Liver (tissue), 9 donors: Measurements from ENCODE around the gene MIEF2. TPM values are rescaled to one million over a fixed set of nuclear protein-coding genes. Genes with fewer than 3 reads are reported as not detected.

ENCODE experiments used
- DNase-seq: peaks from one replicate; pipeline ENCODE4 v3.0.0-alpha.2; 2017; ENCODE audit warnings: low spot score
- H3K27ac ChIP-seq, 2 donors: one replicate each; pipeline ENCODE4 v1.7.0; 2013; ENCODE audit warnings: inconsistent platforms in 2 of 2, low read length in 2 of 2, control low read depth in 1 of 2, low read depth in 1 of 2, mild to moderate bottlenecking in 1 of 2
- H3K27me3 ChIP-seq, 4 donors: one replicate each; pipeline versions ENCODE4 v1.6.1 to v1.7.0; 2013; ENCODE audit warnings: low read length in 3 of 4, inconsistent platforms in 1 of 4, mild to moderate bottlenecking in 1 of 4, moderate library complexity in 1 of 4; ENCODE audit not compliant: control insufficient read depth in 4 of 4, insufficient read depth in 4 of 4
- H3K36me3 ChIP-seq, 4 donors: one replicate each; pipeline versions ENCODE4 v1.6.1 to v1.7.0; 2013; ENCODE audit warnings: low read length in 3 of 4, mild to moderate bottlenecking in 3 of 4, low read depth in 1 of 4, moderate library complexity in 1 of 4; ENCODE audit not compliant: control insufficient read depth in 4 of 4, insufficient read depth in 3 of 4
- H3K4me1 ChIP-seq, 4 donors: one replicate each; pipeline versions ENCODE4 v1.6.1 to v1.7.0; 2013; ENCODE audit warnings: low read length in 3 of 4, mild to moderate bottlenecking in 3 of 4, moderate library complexity in 1 of 4; ENCODE audit not compliant: control insufficient read depth in 4 of 4, insufficient read depth in 4 of 4
- H3K4me3 ChIP-seq, 3 donors: one replicate each; pipeline versions ENCODE4 v1.6.1 to v1.7.0; 2013; ENCODE audit warnings: low read length in 3 of 3, control low read depth in 1 of 3, low read depth in 1 of 3, mild to moderate bottlenecking in 1 of 3
- H3K9ac ChIP-seq, 2 donors: one replicate each; pipeline ENCODE4 v1.7.0; 2013; ENCODE audit warnings: low read length in 2 of 2, mild to moderate bottlenecking in 2 of 2, moderate library complexity in 2 of 2, control low read depth in 1 of 2, low read depth in 1 of 2
- H3K9me3 ChIP-seq, 4 donors: one replicate each; pipeline versions ENCODE4 v1.6.1 to v1.7.0; 2013; ENCODE audit warnings: low read length in 3 of 4; ENCODE audit not compliant: control insufficient read depth in 4 of 4
- FOXA2 ChIP-seq: IDR thresholded peaks from 2 replicates; pipeline ENCODE4 v1.6.1; 2016; ENCODE audit warnings: antibody characterized with exemption
- GABPA ChIP-seq, 2 donors: IDR thresholded peaks in 1 of 2; conservative IDR thresholded peaks in 1 of 2; 2 replicates each; pipeline ENCODE4 v1.6.1; 2016; ENCODE audit warnings: antibody characterized with exemption in 2 of 2, mild to moderate bottlenecking in 1 of 2, moderate library complexity in 1 of 2
- HNF4A ChIP-seq, 2 donors: conservative IDR thresholded peaks; 2 replicates each; pipeline ENCODE4 v1.6.1; 2016; ENCODE audit warnings: antibody characterized with exemption in 2 of 2, mild to moderate bottlenecking in 2 of 2
- JUND ChIP-seq, 2 donors: IDR thresholded peaks; 2 replicates each; pipeline ENCODE4 v1.6.1; 2016; ENCODE audit warnings: antibody characterized with exemption in 2 of 2
- NR2F2 ChIP-seq: IDR thresholded peaks from 2 replicates; pipeline ENCODE4 v1.6.1; 2016; ENCODE audit warnings: antibody characterized with exemption
- RAD21 ChIP-seq, 2 donors: IDR thresholded peaks; 2 replicates each; pipeline ENCODE4 v1.6.1; 2016; ENCODE audit warnings: antibody characterized with exemption in 2 of 2, mild to moderate bottlenecking in 2 of 2
- RXRA ChIP-seq, 2 donors: IDR thresholded peaks; 2 replicates each; pipeline ENCODE4 v1.6.1; 2017 to 2018; ENCODE audit warnings: antibody characterized with exemption in 2 of 2, mild to moderate bottlenecking in 1 of 2
- SP1 ChIP-seq: IDR thresholded peaks from 2 replicates; pipeline ENCODE4 v1.6.1; 2018; ENCODE audit warnings: antibody characterized with exemption, mild to moderate bottlenecking
- YY1 ChIP-seq: IDR thresholded peaks from 2 replicates; pipeline ENCODE4 v1.6.1; 2016; ENCODE audit warnings: antibody characterized with exemption, mild to moderate bottlenecking
- WGBS: extraction: QIAGEN DNeasy Blood & Tissue Kit; methylation state at CpG from one replicate; pipeline ENCODE4 v1.1.7; 2013; 5-methylcytosine and 5-hydroxymethylcytosine counted together
- polyA plus RNA-seq, 2 donors: library from polyadenylated mRNA; stranded (reverse) in 1 of 2; unstranded in 1 of 2; fragments of 200-250 nt in 1 of 2; fragments of >200 nt in 1 of 2; fragmentation: Nextera tagmentation in 1 of 2; extraction: Ambion mirVana in 1 of 2; gene quantifications; one replicate each; pipeline versions ENCODE4 v1.2.1 to v1.2.3, GENCODE V29; 2013 to 2015
- total RNA-seq, 2 donors: library from RNA; depleted of rRNA; stranded (reverse); fragments of >200 nt; gene quantifications; one replicate each; pipeline ENCODE4 v1.2.3, GENCODE V29; 2014
- TF ChIP-seq, protein P1 (sequence below): IDR thresholded peaks from 2 replicates; pipeline ENCODE4 v1.6.1; 2016; ENCODE audit warnings: antibody characterized with exemption
- TF ChIP-seq, protein P2 (sequence below): fragments of 150-350 bp; IDR thresholded peaks from 2 replicates; pipeline ENCODE4 v1.5.1; 2017; ENCODE audit warnings: improper control_type of control experiment, low read depth, low read length; ENCODE audit not compliant: missing input control
- TF ChIP-seq, protein P3 (sequence below): IDR thresholded peaks from 2 replicates; pipeline ENCODE4 v1.6.1; 2016; ENCODE audit warnings: antibody characterized with exemption, mild to moderate bottlenecking
- TF ChIP-seq, protein P4 (sequence below): IDR thresholded peaks from 2 replicates; pipeline ENCODE4 v1.6.1; 2016; ENCODE audit warnings: antibody characterized with exemption
- TF ChIP-seq, protein P5 (sequence below): IDR thresholded peaks from 2 replicates; pipeline ENCODE4 v1.6.1; 2016; ENCODE audit warnings: antibody characterized with exemption
- donor health status: healthy.
- donor health status: healthy.
- donor health status: healthy.
- donor health status: healthy.
- donor health status: healthy.

Gene MIEF2
- total and polyA plus RNA-seq, 4 donors: 4.1 to 11.1 (median 6.6) TPM

DNA sequence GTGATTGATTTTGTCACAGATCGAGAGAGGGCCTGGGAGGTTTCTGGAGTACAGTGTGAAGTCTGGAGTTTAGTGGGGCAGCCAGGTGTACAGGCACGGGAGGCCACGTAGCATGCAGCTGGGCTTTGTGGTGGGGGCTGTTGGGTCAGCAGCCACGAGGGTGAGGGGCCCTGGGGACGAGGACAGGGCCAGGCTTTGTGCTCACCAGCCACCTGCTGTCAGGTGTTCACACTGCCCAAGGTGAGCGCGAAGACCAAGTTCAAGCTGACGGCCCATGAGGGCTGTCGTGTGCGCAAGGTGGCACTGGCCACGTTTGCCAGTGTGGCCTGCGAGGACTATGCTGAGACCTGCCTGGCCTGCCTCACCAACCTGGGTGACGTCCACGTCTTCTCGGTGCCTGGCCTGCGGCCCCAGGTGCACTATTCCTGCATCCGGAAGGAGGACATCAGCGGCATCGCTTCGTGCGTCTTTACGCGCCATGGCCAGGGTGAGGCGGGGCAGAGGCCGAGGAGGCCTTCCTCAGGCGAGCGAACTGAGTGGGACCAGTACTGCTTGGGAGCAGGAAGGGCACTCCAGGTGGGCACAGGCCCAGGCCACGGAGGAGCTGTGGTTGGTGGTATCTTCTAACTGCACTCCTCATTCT, 19.1 kb upstream of the MIEF2 start:
- Histone ChIP-seq H3K27ac (no peak overlapping the region), H3K27me3 (no peaks in the 10 kb centered on the region), H3K4me3 (no peak overlapping the region), H3K4me1 (peaks cover 0 to 4% (median 1%) of the 10 kb centered on the region in 4 donors), H3K9ac (no peak overlapping the region), H3K9me3 (no peaks in the 10 kb centered on the region), H3K36me3 (peaks cover 3 to 24% (median 13%) of the 10 kb centered on the region in 4 donors)
- no peak for DNase-seq
- TF ChIP-seq NR2F2 (no peak), GABPA (IDR thresholded peaks at IDR 0.05 in 1 of 2, conservative IDR thresholded peaks at IDR 0.05 in 1 of 2) (no peak), HNF4A (conservative IDR thresholded peaks at IDR 0.05) (no peak), RAD21 (IDR thresholded peaks at IDR 0.05) (no peak)
- TF ChIP-seq, protein P1, sequence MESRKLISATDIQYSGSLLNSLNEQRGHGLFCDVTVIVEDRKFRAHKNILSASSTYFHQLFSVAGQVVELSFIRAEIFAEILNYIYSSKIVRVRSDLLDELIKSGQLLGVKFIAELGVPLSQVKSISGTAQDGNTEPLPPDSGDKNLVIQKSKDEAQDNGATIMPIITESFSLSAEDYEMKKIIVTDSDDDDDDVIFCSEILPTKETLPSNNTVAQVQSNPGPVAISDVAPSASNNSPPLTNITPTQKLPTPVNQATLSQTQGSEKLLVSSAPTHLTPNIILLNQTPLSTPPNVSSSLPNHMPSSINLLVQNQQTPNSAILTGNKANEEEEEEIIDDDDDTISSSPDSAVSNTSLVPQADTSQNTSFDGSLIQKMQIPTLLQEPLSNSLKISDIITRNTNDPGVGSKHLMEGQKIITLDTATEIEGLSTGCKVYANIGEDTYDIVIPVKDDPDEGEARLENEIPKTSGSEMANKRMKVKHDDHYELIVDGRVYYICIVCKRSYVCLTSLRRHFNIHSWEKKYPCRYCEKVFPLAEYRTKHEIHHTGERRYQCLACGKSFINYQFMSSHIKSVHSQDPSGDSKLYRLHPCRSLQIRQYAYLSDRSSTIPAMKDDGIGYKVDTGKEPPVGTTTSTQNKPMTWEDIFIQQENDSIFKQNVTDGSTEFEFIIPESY: no peak
- TF ChIP-seq, protein P2, sequence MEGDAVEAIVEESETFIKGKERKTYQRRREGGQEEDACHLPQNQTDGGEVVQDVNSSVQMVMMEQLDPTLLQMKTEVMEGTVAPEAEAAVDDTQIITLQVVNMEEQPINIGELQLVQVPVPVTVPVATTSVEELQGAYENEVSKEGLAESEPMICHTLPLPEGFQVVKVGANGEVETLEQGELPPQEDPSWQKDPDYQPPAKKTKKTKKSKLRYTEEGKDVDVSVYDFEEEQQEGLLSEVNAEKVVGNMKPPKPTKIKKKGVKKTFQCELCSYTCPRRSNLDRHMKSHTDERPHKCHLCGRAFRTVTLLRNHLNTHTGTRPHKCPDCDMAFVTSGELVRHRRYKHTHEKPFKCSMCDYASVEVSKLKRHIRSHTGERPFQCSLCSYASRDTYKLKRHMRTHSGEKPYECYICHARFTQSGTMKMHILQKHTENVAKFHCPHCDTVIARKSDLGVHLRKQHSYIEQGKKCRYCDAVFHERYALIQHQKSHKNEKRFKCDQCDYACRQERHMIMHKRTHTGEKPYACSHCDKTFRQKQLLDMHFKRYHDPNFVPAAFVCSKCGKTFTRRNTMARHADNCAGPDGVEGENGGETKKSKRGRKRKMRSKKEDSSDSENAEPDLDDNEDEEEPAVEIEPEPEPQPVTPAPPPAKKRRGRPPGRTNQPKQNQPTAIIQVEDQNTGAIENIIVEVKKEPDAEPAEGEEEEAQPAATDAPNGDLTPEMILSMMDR: no peak
- 91% methylated on average over 28 of the region's 28 CpGs for WGBS

DNA sequence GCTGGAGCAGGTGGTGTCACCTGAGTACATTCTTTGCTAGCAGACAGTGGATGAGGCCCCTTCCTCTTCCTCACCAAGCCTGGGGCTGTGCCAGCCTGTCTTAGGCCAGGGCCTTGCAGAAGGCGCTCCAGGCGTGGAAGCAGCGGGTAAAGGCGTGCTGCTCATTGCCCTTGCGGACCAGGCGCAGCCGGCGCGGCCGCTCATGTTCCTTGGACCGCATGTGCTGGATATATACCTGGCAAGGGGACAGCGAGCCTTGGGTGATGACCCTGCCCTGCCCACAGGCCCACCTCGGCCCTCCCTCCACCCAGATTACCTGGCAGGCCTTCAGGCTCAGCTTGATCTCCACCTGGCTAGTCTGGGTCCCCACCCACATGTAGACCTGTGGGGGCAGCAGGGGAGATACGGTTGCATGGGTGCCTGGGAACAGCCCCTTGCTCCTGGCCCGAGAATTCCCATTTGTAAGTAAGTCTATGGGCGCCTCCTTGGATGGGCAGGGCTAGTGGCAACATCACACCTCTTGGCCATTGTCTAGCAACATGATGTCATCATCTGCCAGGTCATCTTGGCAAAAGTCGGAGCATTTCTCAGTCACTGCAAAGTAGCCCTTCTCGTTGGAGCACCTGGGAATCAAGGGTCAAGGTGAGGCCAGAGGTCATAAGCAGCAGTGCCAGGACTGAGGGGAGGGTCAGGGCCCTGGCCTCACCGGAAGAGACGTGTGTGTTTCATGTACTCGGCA, 15.3 kb upstream of the MIEF2 start:
- Histone ChIP-seq H3K9ac (no peak overlapping the region), H3K27ac (no peak overlapping the region), H3K36me3 (peaks cover 15 to 37% (median 24%) of the 10 kb centered on the region in 4 donors), H3K27me3 (no peaks in the 10 kb centered on the region), H3K4me1 (peaks cover 0 to 4% (median 1%) of the 10 kb centered on the region in 4 donors), H3K4me3 (no peak overlapping the region), H3K9me3 (no peaks in the 10 kb centered on the region)
- WGBS: 84% methylated on average over 21 of the region's 21 CpGs
- TF ChIP-seq RXRA (IDR thresholded peaks at IDR 0.05) (no peak), RAD21 (IDR thresholded peaks at IDR 0.05) (no peak), YY1 (no peak), SP1 (no peak), JUND (IDR thresholded peaks at IDR 0.05) (no peak), FOXA2 (no peak), NR2F2 (no peak)
- TF ChIP-seq, protein P3, sequence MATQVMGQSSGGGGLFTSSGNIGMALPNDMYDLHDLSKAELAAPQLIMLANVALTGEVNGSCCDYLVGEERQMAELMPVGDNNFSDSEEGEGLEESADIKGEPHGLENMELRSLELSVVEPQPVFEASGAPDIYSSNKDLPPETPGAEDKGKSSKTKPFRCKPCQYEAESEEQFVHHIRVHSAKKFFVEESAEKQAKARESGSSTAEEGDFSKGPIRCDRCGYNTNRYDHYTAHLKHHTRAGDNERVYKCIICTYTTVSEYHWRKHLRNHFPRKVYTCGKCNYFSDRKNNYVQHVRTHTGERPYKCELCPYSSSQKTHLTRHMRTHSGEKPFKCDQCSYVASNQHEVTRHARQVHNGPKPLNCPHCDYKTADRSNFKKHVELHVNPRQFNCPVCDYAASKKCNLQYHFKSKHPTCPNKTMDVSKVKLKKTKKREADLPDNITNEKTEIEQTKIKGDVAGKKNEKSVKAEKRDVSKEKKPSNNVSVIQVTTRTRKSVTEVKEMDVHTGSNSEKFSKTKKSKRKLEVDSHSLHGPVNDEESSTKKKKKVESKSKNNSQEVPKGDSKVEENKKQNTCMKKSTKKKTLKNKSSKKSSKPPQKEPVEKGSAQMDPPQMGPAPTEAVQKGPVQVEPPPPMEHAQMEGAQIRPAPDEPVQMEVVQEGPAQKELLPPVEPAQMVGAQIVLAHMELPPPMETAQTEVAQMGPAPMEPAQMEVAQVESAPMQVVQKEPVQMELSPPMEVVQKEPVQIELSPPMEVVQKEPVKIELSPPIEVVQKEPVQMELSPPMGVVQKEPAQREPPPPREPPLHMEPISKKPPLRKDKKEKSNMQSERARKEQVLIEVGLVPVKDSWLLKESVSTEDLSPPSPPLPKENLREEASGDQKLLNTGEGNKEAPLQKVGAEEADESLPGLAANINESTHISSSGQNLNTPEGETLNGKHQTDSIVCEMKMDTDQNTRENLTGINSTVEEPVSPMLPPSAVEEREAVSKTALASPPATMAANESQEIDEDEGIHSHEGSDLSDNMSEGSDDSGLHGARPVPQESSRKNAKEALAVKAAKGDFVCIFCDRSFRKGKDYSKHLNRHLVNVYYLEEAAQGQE: no peak
- TF ChIP-seq, protein P4, sequence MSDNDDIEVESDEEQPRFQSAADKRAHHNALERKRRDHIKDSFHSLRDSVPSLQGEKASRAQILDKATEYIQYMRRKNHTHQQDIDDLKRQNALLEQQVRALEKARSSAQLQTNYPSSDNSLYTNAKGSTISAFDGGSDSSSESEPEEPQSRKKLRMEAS: no peak
- TF ChIP-seq, protein P5, sequence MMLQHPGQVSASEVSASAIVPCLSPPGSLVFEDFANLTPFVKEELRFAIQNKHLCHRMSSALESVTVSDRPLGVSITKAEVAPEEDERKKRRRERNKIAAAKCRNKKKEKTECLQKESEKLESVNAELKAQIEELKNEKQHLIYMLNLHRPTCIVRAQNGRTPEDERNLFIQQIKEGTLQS: no peak
- TF ChIP-seq, protein P1: no peak
- DNase-seq: no peak
